NCI-H2029 (cell line): Measurements from ENCODE around the gene FERMT3.
"Not testable (repeated sequence)": the region's sequence is repeated elsewhere in the genome, so short reads cannot be mapped to it uniquely, and the experiment has no call there.

Experiments used
- DNase-seq: peaks from one replicate; lab custom pipeline; 2025; lab: John Stamatoyannopoulos, UW

FERMT3 gene

GRCh38 chr11:64235437-64236161 lies 29.1 kb downstream of the FERMT3 start:
- peak; percentile 32 for DNase-seq

GRCh38 chr11:64237484-64237951 lies 31.0 kb downstream of the FERMT3 start:
- DNase-seq = peak; percentile 98

GRCh38 chr11:64238076-64238475 lies 31.6 kb downstream of the FERMT3 start:
- peak; percentile 28 for DNase-seq

- DNase-seq = no peak
These were observed 32.5 kb downstream of the FERMT3 start for GRCh38 chr11:64238999-64239398.

DNA sequence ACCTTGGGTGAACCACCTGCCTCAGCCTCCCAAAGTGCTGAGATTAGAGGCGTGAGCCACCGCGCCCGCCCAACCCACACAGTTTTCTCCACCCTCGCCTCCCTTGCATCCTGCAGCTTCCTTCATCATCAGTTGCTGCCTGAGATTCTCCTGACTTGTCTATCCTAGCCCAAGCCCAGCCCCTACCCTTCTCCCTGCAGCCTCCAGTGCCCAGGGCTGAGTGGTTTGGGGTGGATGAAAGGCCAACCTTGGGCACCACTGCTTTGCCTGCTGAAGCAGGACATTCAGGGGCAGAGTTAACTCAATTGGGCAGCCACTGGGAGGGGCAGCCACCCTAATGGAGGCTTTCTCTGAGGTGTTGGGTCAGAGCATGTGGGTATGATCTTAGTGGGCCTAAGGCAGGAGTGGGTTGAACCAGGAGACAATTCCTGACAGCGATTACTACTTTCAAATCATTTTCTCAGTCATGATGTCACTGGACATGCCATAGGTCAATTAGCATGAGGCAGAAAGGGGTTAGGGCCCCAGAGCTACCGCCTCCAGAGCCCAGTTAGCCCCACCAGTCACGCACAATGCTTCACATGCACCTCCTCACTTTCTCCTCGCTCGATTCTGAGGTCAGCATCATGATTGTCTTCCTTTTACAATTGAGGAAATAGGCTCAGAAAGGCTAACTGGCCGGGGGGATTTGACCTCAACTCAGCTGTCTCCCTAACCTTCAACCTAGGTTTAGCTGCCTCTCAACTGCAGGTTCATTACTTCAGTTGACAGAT lies 33.3 kb downstream of the FERMT3 start:
- DNase-seq = peak; percentile 82

GRCh38 chr11:64240435-64241240 lies 34.1 kb downstream of the FERMT3 start, which contains the start of gene FKBP2:
Gene FKBP2, plus strand, starts transcription at chr11:64241095. Its CDS starts 1,293 bp downstream, at chr11:64242388.
- DNase-seq = peak; percentile 95

GRCh38 chr11:64241241-64241490 lies 34.6 kb downstream of the FERMT3 start:
- DNase-seq = peak; percentile 97

DNA sequence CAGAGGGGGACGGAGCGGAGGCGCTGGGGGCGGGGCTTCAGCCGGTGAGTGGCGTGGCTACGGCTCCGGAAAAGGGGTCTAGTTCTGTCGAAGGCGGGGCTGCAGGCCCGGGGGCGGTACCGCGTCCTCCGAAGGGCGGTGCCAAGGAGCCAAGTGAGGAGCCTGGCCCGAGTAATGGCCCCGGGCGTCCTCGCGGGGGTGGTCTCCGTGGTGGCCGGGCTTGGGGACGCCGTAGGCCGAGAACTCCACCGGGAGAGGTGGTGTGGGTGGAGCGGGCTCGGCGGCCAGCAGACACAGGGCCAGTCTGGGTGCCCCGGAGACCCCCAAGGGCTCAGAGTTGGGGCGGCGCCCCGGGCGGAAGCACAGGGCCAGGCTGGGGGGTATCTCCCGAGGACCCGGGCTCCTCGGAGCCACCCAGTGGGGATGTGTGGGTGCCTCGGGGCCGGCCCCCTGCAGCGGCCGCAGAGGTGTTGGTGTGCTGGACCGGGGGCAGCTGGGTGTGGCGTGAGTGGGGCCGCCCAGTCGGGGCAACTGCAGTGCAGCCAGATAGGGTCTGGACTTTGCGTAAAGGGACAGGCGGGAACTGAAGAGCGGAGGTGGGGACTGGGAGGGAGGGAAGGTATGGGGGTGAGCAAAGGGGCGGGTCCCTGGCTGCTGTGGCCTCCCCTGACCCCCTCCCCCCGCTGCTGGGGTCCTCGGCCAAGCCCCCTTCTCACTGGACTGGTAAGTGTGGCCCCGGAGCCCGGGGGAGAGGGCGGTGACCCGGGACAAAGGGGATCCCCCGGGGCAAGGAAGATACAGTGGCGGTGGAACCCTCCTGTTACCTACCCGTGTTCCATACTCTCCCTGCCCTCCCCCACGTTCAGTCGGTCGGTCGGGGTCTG lies 35.2 kb downstream of the FERMT3 start:
- DNase-seq = no peak

DNA sequence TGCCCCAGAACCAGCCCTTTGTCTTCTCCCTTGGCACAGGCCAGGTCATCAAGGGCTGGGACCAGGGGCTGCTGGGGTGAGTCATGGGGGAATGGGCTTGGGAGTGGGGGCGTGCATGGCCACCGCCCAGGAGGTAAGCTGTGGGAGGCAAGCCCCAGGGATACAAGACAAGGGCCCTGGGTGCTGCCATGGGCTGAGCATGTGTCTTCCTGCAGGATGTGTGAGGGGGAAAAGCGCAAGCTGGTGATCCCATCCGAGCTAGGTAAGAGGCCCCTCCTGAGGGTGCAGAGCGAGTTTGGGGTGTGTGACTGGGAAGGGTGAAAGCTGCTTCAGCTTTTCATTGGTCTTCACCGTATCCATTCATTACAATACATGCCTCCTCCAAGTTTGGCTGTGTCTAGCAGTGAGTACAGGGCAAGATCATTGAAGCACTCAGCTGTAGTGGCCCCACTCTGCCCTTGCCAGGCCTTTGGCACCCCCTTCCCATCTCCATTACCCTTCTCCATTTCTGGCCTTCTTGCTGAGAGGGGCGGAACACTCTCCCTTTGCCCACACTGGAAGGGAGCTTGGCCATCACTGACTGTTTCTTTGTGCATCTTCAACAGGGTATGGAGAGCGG lies 36.8 kb downstream of the FERMT3 start:
- DNase-seq = no peak

- DNase-seq = no peak
These were observed 37.6 kb downstream of the FERMT3 start for GRCh38 chr11:64244107-64244506.

- DNase-seq = no peak
These were observed 38.4 kb downstream of the FERMT3 start for GRCh38 chr11:64244966-64245365.

DNA sequence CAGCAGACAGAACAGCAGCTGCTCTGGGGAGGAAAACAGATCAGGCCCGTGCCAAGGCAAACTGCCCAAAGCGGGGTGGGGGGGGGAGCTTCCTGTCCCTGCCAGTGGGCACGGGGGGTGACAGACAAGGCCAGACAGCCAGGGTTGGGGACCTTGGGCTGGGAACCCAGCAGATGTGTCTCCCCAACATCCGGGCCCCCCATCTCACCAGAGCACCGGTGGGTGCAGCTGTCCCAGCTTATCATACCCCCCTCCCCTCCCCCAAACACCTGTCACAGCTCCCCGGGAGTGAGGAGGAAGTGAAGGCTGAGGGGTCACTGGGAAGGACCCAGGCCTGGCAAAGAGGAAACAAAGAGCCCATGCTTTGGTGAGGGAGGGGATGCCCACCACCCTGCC lies 38.9 kb downstream of the FERMT3 start:
- peak; percentile 61 for DNase-seq

GRCh38 chr11:64245797-64246620 lies 39.5 kb downstream of the FERMT3 start:
- peak; percentile 68 for DNase-seq

GRCh38 chr11:64246621-64246870 lies 40.0 kb downstream of the FERMT3 start:
- DNase-seq = not testable (repeated sequence)

DNA sequence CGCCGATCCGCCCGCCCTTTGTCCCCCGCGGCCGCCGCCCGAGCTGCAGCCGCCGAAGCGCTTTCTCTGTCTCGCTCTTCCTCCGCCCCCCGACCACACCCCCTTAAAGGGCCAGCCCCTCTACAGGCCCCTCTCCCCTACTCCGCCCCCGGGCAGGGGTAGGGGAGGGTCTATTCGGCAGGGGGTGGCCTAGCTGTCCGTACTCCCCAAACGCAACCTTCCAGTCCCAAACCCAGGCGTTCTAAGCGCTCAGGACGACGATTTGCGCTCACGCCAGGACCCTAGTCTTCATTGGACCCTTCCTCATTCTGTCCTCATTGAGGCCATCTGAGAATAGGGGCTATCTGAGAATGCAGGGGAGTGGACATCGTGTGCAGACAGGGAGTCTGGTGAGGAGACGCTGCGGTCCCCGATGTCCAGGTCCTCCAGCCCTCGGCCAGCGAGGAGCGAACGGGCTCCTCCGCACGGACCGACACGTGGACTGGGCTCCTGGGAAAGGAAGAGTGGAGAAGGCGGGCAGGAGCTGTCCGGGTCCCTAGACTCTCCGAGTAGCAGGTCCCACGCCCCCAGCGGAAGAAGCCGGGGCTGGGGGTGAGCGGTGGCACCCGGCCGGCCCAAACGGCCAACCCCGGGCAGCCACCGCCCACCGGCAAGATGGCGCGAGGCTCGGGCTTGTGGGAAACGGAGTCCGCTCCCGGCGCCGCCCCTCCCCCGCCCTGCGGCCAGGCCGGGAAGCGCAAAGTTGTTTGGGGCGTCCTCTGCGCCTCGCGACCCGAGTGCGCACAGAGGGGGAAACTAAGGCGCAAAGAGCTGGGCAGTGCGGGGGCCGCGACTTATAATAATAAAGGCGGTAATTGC lies 40.6 kb downstream of the FERMT3 start, which contains the start of gene PPP1R14B:
Gene PPP1R14B, minus strand, starts transcription at position 73 of the 858 bp plus-strand sequence. CDS start 270 bp downstream, outside the sequence.
- DNase-seq = peak; percentile 83

DNA sequence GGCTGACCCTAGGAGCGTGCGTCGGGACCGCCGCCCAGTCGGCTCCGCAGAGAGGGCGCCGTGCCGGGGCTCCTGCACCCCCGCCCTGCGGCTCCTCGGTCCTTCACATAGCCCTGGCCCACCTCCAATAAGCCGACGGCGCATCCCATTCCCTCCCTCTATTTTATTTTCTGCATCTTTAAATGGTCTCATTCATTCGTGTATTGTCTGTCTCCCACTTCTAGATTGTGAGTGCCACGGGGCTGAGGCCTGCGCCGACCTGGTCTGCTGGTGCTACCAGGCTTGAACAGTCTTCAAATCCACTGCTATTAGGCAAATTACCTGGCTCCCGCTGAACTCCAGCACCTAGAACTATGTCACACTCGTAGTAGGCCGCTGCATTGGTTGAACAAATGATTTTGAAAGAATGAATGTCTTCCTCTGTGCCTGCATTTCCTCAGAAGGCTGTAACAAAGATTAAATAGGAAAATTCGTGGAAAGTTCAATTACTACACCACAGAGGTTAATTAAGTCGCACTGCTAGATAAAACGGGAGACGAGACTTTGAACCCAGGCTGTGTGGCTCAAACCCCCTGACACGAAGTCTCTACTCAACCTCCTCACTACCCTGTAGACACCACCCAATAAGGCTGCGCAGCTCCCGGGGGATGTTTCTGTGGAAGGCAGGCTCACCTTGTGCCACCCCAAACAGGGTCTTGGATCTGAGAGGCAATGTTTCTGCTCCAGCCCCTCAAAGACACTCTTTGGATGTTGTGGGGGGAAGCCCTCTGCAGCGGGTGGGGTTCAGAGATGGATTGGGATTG lies 41.4 kb downstream of the FERMT3 start:
- no peak for DNase-seq

GRCh38 chr11:64248578-64248977 lies 42.1 kb downstream of the FERMT3 start:
- no peak for DNase-seq

GRCh38 chr11:64249038-64249437 lies 42.5 kb downstream of the FERMT3 start:
- no peak for DNase-seq
